ENCODE measurements around the gene PBX1.

PBX1 gene

GRCh38 chr1:164633997-164634396 is 75.0 kb downstream of the PBX1 start:
- TF ChIP-seq, protein P1, sequence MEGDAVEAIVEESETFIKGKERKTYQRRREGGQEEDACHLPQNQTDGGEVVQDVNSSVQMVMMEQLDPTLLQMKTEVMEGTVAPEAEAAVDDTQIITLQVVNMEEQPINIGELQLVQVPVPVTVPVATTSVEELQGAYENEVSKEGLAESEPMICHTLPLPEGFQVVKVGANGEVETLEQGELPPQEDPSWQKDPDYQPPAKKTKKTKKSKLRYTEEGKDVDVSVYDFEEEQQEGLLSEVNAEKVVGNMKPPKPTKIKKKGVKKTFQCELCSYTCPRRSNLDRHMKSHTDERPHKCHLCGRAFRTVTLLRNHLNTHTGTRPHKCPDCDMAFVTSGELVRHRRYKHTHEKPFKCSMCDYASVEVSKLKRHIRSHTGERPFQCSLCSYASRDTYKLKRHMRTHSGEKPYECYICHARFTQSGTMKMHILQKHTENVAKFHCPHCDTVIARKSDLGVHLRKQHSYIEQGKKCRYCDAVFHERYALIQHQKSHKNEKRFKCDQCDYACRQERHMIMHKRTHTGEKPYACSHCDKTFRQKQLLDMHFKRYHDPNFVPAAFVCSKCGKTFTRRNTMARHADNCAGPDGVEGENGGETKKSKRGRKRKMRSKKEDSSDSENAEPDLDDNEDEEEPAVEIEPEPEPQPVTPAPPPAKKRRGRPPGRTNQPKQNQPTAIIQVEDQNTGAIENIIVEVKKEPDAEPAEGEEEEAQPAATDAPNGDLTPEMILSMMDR (IDR thresholded peaks at IDR 0.05; ENCODE audit: low read depth, low read length, missing control alignments), result no peak
- no peak overlapping the region for H3K4me3 ChIP-seq (ENCODE audit: low read depth, low read length)
- no peak for DNase-seq (ENCODE audit: low read depth)

GRCh38 chr1:164635059-164635802 is 76.2 kb downstream of the PBX1 start:
- DNase-seq (ENCODE audit: low read depth), result no peak
- TF ChIP-seq, protein P1 (IDR thresholded peaks at IDR 0.05; ENCODE audit: low read depth, low read length, missing control alignments), result no peak
- no peak overlapping the region for H3K4me3 ChIP-seq (ENCODE audit: low read depth, low read length)

GRCh38 chr1:164635803-164636731 is 77.1 kb downstream of the PBX1 start:
- TF ChIP-seq, protein P1 (IDR thresholded peaks at IDR 0.05; ENCODE audit: low read depth, low read length, missing control alignments), result no peak
- no peak for DNase-seq (ENCODE audit: low read depth)
- no peak overlapping the region for H3K4me3 ChIP-seq (ENCODE audit: low read depth, low read length)

DNA sequence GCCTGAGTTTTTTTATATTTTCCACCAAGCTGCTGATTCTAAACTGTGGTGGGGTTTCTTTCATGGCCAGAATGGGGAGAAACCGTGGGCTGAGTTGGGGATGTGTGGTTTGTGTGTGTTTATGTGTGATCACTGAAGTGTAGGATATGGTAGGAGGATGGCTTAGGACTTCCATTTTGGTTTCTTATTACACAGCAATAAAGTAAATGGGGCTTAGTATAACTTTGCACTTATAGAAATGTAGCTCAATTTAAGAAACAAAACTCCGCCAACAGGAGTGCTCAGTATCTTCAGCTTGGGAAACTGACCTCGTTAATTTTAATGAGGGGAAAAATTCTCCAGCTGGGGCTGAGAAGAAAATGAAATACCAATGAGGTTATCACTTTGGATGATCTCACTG is 77.8 kb downstream of the PBX1 start:
- H3K4me3 ChIP-seq (ENCODE audit: low read depth, low read length), result no peak overlapping the region
- TF ChIP-seq, protein P1 (IDR thresholded peaks at IDR 0.05; ENCODE audit: low read depth, low read length, missing control alignments), result no peak
- no peak for DNase-seq (ENCODE audit: low read depth)

DNA sequence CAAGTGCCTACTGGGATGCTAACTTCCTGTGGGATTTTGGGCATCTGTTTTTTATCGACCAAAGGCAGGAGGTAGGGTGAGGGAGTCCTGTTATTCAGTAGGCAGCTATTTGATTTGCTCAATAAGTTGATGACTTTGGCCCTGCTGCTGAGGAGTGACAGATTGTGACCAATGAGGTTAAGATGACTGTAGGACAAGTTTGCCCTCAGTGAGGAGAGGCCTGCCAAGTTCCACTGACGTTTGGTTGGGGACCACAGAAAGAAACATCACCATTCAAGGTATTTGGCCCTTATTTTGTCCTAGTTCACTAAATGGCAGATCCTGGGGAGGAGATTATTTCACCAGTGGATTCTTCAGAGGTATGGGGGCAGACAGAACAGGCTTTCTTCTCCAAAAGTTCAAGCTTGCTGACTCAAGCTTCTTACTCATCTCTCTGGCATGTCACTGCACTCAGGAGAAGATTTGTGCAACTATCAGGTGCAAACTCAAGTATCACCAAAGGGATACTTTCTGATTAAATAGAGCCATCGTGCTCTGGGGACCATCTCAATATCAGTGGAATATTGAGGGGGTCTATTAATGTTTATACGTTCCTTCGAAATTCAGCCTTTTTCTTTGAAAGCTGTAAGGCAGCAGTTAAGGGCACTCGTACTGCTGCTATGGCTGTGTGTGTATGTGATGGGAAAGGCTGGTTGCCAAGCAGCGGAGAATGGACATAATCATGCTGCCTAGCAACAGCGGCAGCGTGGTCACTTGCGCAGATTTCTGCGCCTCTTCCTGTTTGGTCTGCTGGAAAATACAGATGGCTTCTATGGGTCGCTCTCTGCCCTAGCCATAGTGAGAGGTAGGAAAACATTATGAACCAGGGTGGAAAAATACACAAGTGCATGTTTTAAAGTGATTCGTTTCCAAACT is 78.7 kb downstream of the PBX1 start:
- DNase-seq (ENCODE audit: low read depth), result no peak
- TF ChIP-seq, protein P1 (IDR thresholded peaks at IDR 0.05; ENCODE audit: low read depth, low read length, missing control alignments), result no peak
- no peak overlapping the region for H3K4me3 ChIP-seq (ENCODE audit: low read depth, low read length)

GRCh38 chr1:164638492-164639202 is 79.7 kb downstream of the PBX1 start:
- TF ChIP-seq, protein P1 (IDR thresholded peaks at IDR 0.05; ENCODE audit: low read depth, low read length, missing control alignments), result no peak
- DNase-seq (ENCODE audit: low read depth), result no peak
- H3K4me3 ChIP-seq (ENCODE audit: low read depth, low read length), result no peak overlapping the region
